Endothelial cell of umbilical vein (primary cell): ENCODE results near the gene IRF5. TPM values are rescaled to one million over a fixed set of nuclear protein-coding genes. Genes with fewer than 3 reads are reported as not detected.

Experiments used
- BruUV-seq: library from RNA; stranded (reverse); fragments of 400-500 nt; replicated peaks from 2 replicates; lab custom pipeline; 2021; lab: Mats Ljungman, UMichigan
- CTCF ChIA-PET: fragments of 300-600, 350-600 bp; sonication (Branson Sonifier 250); formaldehyde crosslinking; loops from one replicate; lab custom pipeline; 2021; ENCODE audit warnings: antibody characterized with exemption, inconsistent platforms; lab: Charles Lee
- POLR2A ChIA-PET: fragments of 300-600, 350-600 bp; sonication (Branson Sonifier 250); formaldehyde crosslinking; loops from one replicate; lab custom pipeline; 2021; ENCODE audit warnings: antibody characterized with exemption, inconsistent platforms; lab: Charles Lee
- DNase-seq: peaks from one replicate; pipeline ENCODE4 v3.0.0-alpha.2; 2011; ENCODE audit warnings: low read depth, low spot score
- FAIRE-seq: peaks from 2 replicates; lab custom pipeline; 2011; peaks lifted over from hg19 to GRCh38; lab: Jason Lieb, UNC
- H2AFZ ChIP-seq: 2 replicates; pipeline ENCODE4 v1.6.0; 2012; ENCODE audit warnings: low read depth, low read length, control low read depth, inconsistent platforms
- H3K27ac ChIP-seq: 2 replicates; pipeline ENCODE4 v1.5.1; 2011; ENCODE audit warnings: low read depth, mild to moderate bottlenecking, control low read depth, low read length, moderate library complexity; ENCODE audit not compliant: insufficient read depth
- H3K27me3 ChIP-seq, 2 experiments: 2 replicates each; pipeline versions ENCODE4 v1.6.0 to v1.6.1; 2011; ENCODE audit warnings: low read length in 2 of 2, mixed read lengths in 1 of 2; ENCODE audit not compliant: control insufficient read depth in 2 of 2, insufficient read depth in 2 of 2
- H3K36me3 ChIP-seq, 2 experiments: 2 replicates in 1 of 2; 3 replicates in 1 of 2; pipeline ENCODE4 v1.5.1; 2011; ENCODE audit warnings: low read length in 2 of 2, mild to moderate bottlenecking in 1 of 2, moderate library complexity in 1 of 2; ENCODE audit not compliant: control insufficient read depth in 2 of 2, insufficient read depth in 2 of 2; ENCODE audit errors: extremely low read depth in 1 of 2
- H3K4me1 ChIP-seq: 3 replicates; pipeline ENCODE4 v1.5.1; 2011; ENCODE audit warnings: mild to moderate bottlenecking, low read length; ENCODE audit not compliant: control insufficient read depth, insufficient read depth; ENCODE audit errors: extremely low read depth
- H3K4me2 ChIP-seq: 2 replicates; pipeline ENCODE4 v1.6.1; 2011; ENCODE audit warnings: low read length, control low read depth, mixed read lengths; ENCODE audit not compliant: insufficient read depth
- H3K4me3 ChIP-seq, 3 experiments: fragments of 200-600 bp in 1 of 3; sonication (generic), shearing (Covaris generic) in 1 of 3; replicated peaks in 1 of 3; 2 replicates each; pipeline ENCODE4 v1.5.1; 2011 to 2016; ENCODE audit warnings: control low read depth in 3 of 3, low read length in 3 of 3, mild to moderate bottlenecking in 2 of 3, inconsistent platforms in 1 of 3, low read depth in 1 of 3, moderate library complexity in 1 of 3; ENCODE audit not compliant: insufficient read depth in 1 of 3
- H3K79me2 ChIP-seq: 2 replicates; pipeline ENCODE4 v1.6.0; 2012; ENCODE audit warnings: low read length, inconsistent platforms; ENCODE audit not compliant: control insufficient read depth, insufficient read depth
- H3K9ac ChIP-seq: replicated peaks from 2 replicates; pipeline ENCODE3; 2011; ENCODE audit warnings: low read length, control low read depth; ENCODE audit not compliant: insufficient read depth; ENCODE audit errors: extremely low read depth
- H3K9me1 ChIP-seq: replicated peaks from 3 replicates; pipeline ENCODE4 v1.6.0; 2011; ENCODE audit warnings: mild to moderate bottlenecking, low read length; ENCODE audit not compliant: control insufficient read depth, insufficient read depth; ENCODE audit errors: extremely low read depth
- H3K9me3 ChIP-seq: replicated peaks from 2 replicates; pipeline ENCODE4 v1.5.1; 2012; ENCODE audit warnings: low read length, inconsistent platforms; ENCODE audit not compliant: control insufficient read depth, insufficient read depth
- H4K20me1 ChIP-seq: replicated peaks from 2 replicates; pipeline ENCODE3; 2011; ENCODE audit warnings: mild to moderate bottlenecking, low read length; ENCODE audit not compliant: control insufficient read depth, insufficient read depth; ENCODE audit errors: extremely low read depth
- EZH2 ChIP-seq: IDR thresholded peaks from 2 replicates; pipeline ENCODE4 v1.6.1; 2012; ENCODE audit warnings: borderline replicate concordance, low read depth, mild to moderate bottlenecking, moderate library complexity, low read length, inconsistent platforms; ENCODE audit not compliant: severe bottlenecking
- FOS ChIP-seq: IDR thresholded peaks from 2 replicates; pipeline ENCODE4 v1.6.1; 2011; ENCODE audit warnings: mild to moderate bottlenecking, low read length, moderate library complexity, borderline replicate concordance; ENCODE audit not compliant: insufficient read depth
- GATA2 ChIP-seq: IDR thresholded peaks from 2 replicates; pipeline ENCODE4 v1.7.0; 2011; ENCODE audit warnings: low read depth, mild to moderate bottlenecking, moderate library complexity, mixed read lengths, low read length; ENCODE audit not compliant: insufficient read length, insufficient read depth
- JUN ChIP-seq: IDR thresholded peaks from 2 replicates; pipeline ENCODE4 v1.6.1; 2011; ENCODE audit warnings: borderline replicate concordance, low read depth; ENCODE audit not compliant: insufficient read length, insufficient read depth
- MYC ChIP-seq: IDR thresholded peaks from one replicate; pipeline ENCODE4 v1.6.1; 2011; ENCODE audit warnings: mild to moderate bottlenecking, low read depth, low read length
- POLR2A ChIP-seq: IDR thresholded peaks from 2 replicates; pipeline ENCODE4 v1.6.1; 2012; ENCODE audit warnings: low read depth, mild to moderate bottlenecking, control low read depth, low read length
- dilution Hi-C: fragments of 300-500 bp; cut with MboI; formaldehyde crosslinking; loops from one replicate; pipeline ENCODE4 v1.15.0; 2019; ENCODE audit warnings: low sequenced_read_pairs; ENCODE audit not compliant: extremely low pct_ligation_motif_present
- intact Hi-C: fragments of 100-400 bp; cut with micrococcal nuclease; formaldehyde crosslinking; loops from one replicate; pipeline ENCODE4 v1.10.0; 2022
- polyA plus RNA-seq, 4 experiments: library from polyadenylated mRNA; depleted of rRNA in 3 of 4; stranded (reverse) in 3 of 4; unstranded in 1 of 4; fragments of >200 nt; gene quantifications; 2 replicates each; pipeline versions ENCODE4 v1.2.1 to v1.2.3, GENCODE V29; 2011 to 2012; ENCODE audit warnings: missing spikeins in 1 of 4
- total RNA-seq: library from RNA; stranded (reverse); gene quantifications from 2 replicates; pipeline ENCODE4 v1.2.3, GENCODE V29; 2021
- TF ChIP-seq, protein P1 (sequence below), 2 donors: IDR thresholded peaks; 1 replicate in 1 of 2; 2 replicates in 1 of 2; pipeline ENCODE4 v1.5.1; 2011; ENCODE audit warnings: low read length in 2 of 2, mild to moderate bottlenecking in 2 of 2, moderate library complexity in 2 of 2, control low read depth in 1 of 2, inconsistent platforms in 1 of 2, low read depth in 1 of 2; ENCODE audit not compliant: insufficient read depth in 1 of 2; ENCODE audit errors: extremely low read depth in 1 of 2
- TF ChIP-seq, protein P2 (sequence below): IDR thresholded peaks from 2 replicates; pipeline ENCODE4 v1.6.1; 2011; ENCODE audit not compliant: insufficient read depth, insufficient read length

Gene IRF5
- total and polyA plus RNA-seq, 2 donors (not counting 3 experiments of a cell fraction or from before 2014, with no cell fraction given) = 0.31 to 0.36 TPM

DNA sequence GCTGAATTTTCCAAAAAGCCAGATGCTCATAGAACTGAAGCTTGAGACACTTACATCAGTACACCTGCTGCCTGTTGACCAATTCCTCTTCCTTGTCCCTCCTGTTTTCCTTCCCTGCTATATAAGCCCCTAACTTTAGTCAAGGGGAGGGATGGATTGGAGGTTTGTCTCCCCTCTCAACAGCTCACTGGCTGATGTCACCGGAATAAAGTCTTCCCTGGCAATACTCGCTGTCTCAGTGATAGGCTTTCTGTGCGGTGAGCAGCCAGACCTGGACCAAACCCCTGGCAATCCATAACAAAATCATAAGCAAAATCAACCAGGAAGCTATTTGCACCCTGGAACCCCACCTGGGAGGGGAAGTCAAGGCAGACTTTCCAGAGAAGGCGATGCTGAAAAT, 929 bp upstream of the IRF5 start:
- H3K9me3 ChIP-seq = no peaks in the 10 kb centered on the region
- H3K27me3 ChIP-seq = peaks cover 23% of the 10 kb centered on the region in 2 experiments
- H3K27ac ChIP-seq = no peak overlapping the region
- H3K79me2 ChIP-seq = no peaks in the 10 kb centered on the region
- H3K4me2 ChIP-seq = no peak overlapping the region
- ChIA-PET CTCF (no interaction called here), POLR2A (no interaction called here)
- no TSS peak for BruUV-seq
- H3K4me1 ChIP-seq = peaks cover 7% of the 10 kb centered on the region
- H3K36me3 ChIP-seq = no peaks in the 10 kb centered on the region
- dilution Hi-C loops = no loop called here
- H3K9ac ChIP-seq = no peak overlapping the region
- DNase-seq = no peak
- H2AFZ ChIP-seq = no peak overlapping the region
- FAIRE-seq = no peak
- no peaks in the 10 kb centered on the region for H3K9me1 ChIP-seq
- intact Hi-C loops = no loop called here
- no peak overlapping the region for H3K4me3 ChIP-seq
- H4K20me1 ChIP-seq = no peaks in the 10 kb centered on the region
- no peak for TF ChIP-seq GATA2
- no peak for TF ChIP-seq FOS

DNA sequence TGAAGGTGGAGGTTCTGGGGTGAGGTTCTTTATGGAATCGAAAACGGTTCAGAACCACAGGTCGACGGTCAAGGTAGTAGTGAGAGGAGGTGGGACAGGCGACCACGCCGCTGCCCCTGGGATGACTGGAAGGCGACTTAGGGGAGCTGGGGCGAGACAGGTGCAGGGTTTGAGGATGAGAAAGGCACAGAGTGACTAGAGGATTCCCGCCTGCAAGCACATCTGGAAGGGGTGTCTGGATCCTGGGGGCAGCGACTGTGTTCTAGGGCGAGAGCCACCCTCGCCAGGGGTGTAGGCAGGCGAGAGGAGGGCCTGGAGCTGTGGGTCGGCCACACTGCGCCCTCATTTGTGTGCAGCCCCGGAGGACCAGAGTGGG, 468 bp upstream of the IRF5 start:
- Histone ChIP-seq H3K27me3 (peaks cover 23% of the 10 kb centered on the region in 2 experiments), H3K9me3 (no peaks in the 10 kb centered on the region), H3K9me1 (no peaks in the 10 kb centered on the region), H3K4me1 (peaks cover 7% of the 10 kb centered on the region), H3K79me2 (no peaks in the 10 kb centered on the region), H3K9ac (no peak overlapping the region), H3K4me3 (no peak overlapping the region), H3K4me2 (no peak overlapping the region), H4K20me1 (no peaks in the 10 kb centered on the region), H3K27ac (no peak overlapping the region), H3K36me3 (no peaks in the 10 kb centered on the region), H2AFZ (no peak overlapping the region)
- FAIRE-seq (no peak), DNase-seq (no peak)
- BruUV-seq = no TSS peak
- TF ChIP-seq EZH2 (no peak), JUN (no peak), POLR2A (no peak), MYC (no peak), GATA2 (no peak)
- TF ChIP-seq, protein P1, sequence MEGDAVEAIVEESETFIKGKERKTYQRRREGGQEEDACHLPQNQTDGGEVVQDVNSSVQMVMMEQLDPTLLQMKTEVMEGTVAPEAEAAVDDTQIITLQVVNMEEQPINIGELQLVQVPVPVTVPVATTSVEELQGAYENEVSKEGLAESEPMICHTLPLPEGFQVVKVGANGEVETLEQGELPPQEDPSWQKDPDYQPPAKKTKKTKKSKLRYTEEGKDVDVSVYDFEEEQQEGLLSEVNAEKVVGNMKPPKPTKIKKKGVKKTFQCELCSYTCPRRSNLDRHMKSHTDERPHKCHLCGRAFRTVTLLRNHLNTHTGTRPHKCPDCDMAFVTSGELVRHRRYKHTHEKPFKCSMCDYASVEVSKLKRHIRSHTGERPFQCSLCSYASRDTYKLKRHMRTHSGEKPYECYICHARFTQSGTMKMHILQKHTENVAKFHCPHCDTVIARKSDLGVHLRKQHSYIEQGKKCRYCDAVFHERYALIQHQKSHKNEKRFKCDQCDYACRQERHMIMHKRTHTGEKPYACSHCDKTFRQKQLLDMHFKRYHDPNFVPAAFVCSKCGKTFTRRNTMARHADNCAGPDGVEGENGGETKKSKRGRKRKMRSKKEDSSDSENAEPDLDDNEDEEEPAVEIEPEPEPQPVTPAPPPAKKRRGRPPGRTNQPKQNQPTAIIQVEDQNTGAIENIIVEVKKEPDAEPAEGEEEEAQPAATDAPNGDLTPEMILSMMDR (IDR thresholded peaks at IDR 0.05; ENCODE audit: extremely low read depth in 1 of 2, insufficient read depth in 1 of 2, low read depth in 1 of 2, low read length in 2 of 2) = no peak
- TF ChIP-seq, protein P2, sequence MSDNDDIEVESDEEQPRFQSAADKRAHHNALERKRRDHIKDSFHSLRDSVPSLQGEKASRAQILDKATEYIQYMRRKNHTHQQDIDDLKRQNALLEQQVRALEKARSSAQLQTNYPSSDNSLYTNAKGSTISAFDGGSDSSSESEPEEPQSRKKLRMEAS = no peak
- CTCF ChIA-PET = interaction anchor here (1.0 kb wide), 1 partner anchor 226 kb away, joined by 3 read pairs; no protein-coding TSS in a partner anchor
- intact Hi-C loops (no loop called here), dilution Hi-C loops (no loop called here)
- POLR2A ChIA-PET = no interaction called here
